T-helper 2 cell (primary cell): ENCODE results near the gene PSD4.

Experiments
- DNase-seq, 5 experiments: peaks; one replicate each; pipeline versions ENCODE4 v3.0.0 to v3.0.0-alpha.2; 2012 to 2022

PSD4 gene

GRCh38 chr2:113142290-113142689, 31.5 kb upstream of the PSD4 start:
- no peak for DNase-seq

GRCh38 chr2:113144259-113144658, 29.5 kb upstream of the PSD4 start:
- DNase-seq, result no peak

GRCh38 chr2:113148606-113149552, 24.9 kb upstream of the PSD4 start:
- DNase-seq, result no peak

- DNase-seq, result no peak
Measured at GRCh38 chr2:113149553-113150257, 24.1 kb upstream of the PSD4 start.

- no peak for DNase-seq
Measured at GRCh38 chr2:113150258-113150601, 23.5 kb upstream of the PSD4 start.

GRCh38 chr2:113155331-113155730, 18.4 kb upstream of the PSD4 start:
- DNase-seq, result no peak

GRCh38 chr2:113156278-113157117, 17.3 kb upstream of the PSD4 start:
- peak in 1 of 5 experiments; percentile 55 for DNase-seq

GRCh38 chr2:113157118-113157896, 16.5 kb upstream of the PSD4 start:
- DNase-seq, result peak in 2 of 5 experiments; percentile 24 to 75

- DNase-seq, result no peak
Measured at GRCh38 chr2:113157897-113158753, 15.6 kb upstream of the PSD4 start.

GRCh38 chr2:113158884-113159553, 14.8 kb upstream of the PSD4 start:
- no peak for DNase-seq

GRCh38 chr2:113160248-113160647, 13.5 kb upstream of the PSD4 start:
- no peak for DNase-seq

GRCh38 chr2:113160962-113161361, 12.8 kb upstream of the PSD4 start:
- DNase-seq, result no peak

GRCh38 chr2:113162173-113162572, 11.6 kb upstream of the PSD4 start:
- DNase-seq, result no peak

- DNase-seq, result no peak
Measured at GRCh38 chr2:113162869-113163268, 10.9 kb upstream of the PSD4 start.

- no peak for DNase-seq
Measured at GRCh38 chr2:113164215-113164929, 9.4 kb upstream of the PSD4 start.

GRCh38 chr2:113164930-113165585, 8.7 kb upstream of the PSD4 start:
- no peak for DNase-seq

- DNase-seq, result no peak
Measured at GRCh38 chr2:113166187-113166645, 7.6 kb upstream of the PSD4 start.

- peak in 1 of 5 experiments; percentile 79 for DNase-seq
Measured at GRCh38 chr2:113167115-113167932, 6.4 kb upstream of the PSD4 start.
